ENCODE results near the gene AGO1. TPM values are rescaled to one million over a fixed set of nuclear protein-coding genes. Genes with fewer than 3 reads are reported as not detected.

The AGO1 gene
- total RNA-seq, 1 donor from 2014 or later = 31.7 TPM

GRCh38 chr1:35915693-35916092 lies 32.7 kb downstream of the AGO1 start:
- no peaks in the 10 kb centered on the region for H3K27me3 ChIP-seq
- H3K4me1 ChIP-seq = no peaks in the 10 kb centered on the region
- no peak overlapping the region for H3K4me3 ChIP-seq
- no peak for TF ChIP-seq CTCF (IDR thresholded peaks at IDR 0.05)
- TF ChIP-seq POLR2AphosphoS5 (IDR thresholded peaks at IDR 0.05; ENCODE audit: insufficient read depth in 1 of 2, low read depth in 1 of 2) = no peak
- TF ChIP-seq POLR2A (IDR thresholded peaks at IDR 0.05) = no peak
- peaks cover 0 to 76% of the 10 kb centered on the region in 2 donors for H3K36me3 ChIP-seq
- H3K27ac ChIP-seq = no peak overlapping the region
- H3K9me3 ChIP-seq = no peaks in the 10 kb centered on the region
- no peak for DNase-seq (ENCODE audit: extremely low spot score in 2 of 2)
- intact Hi-C loops (cut with DNase I) = no loop called here

- H3K9me3 ChIP-seq = no peaks in the 10 kb centered on the region
- H3K4me3 ChIP-seq = no peak overlapping the region
- TF ChIP-seq POLR2A (IDR thresholded peaks at IDR 0.05) (no peak), POLR2AphosphoS5 (IDR thresholded peaks at IDR 0.05; ENCODE audit: insufficient read depth in 1 of 2, low read depth in 1 of 2) (no peak), CTCF (IDR thresholded peaks at IDR 0.05) (no peak)
- H3K36me3 ChIP-seq = peaks cover 0 to 16% of the 10 kb centered on the region in 2 donors
- H3K4me1 ChIP-seq = no peaks in the 10 kb centered on the region
- intact Hi-C loops (cut with DNase I) = no loop called here
- no peak for DNase-seq (ENCODE audit: extremely low spot score in 2 of 2)
- no peak overlapping the region for H3K27ac ChIP-seq
- no peaks in the 10 kb centered on the region for H3K27me3 ChIP-seq
Observed at GRCh38 chr1:35923791-35924221, 40.8 kb downstream of the AGO1 start.

GRCh38 chr1:35924838-35925237 lies 41.8 kb downstream of the AGO1 start:
- no peak for DNase-seq (ENCODE audit: extremely low spot score in 2 of 2)
- Histone ChIP-seq H3K27ac (no peak overlapping the region), H3K9me3 (no peaks in the 10 kb centered on the region), H3K4me3 (no peak overlapping the region), H3K27me3 (no peaks in the 10 kb centered on the region), H3K4me1 (peaks cover 3% of the 10 kb centered on the region), H3K36me3 (peaks cover 0 to 7% of the 10 kb centered on the region in 2 donors)
- intact Hi-C loops (cut with DNase I) = loop anchor here (5.0 kb wide), 1 partner anchor 157 kb away; the partner anchor contains the start of gene TEKT2
- TF ChIP-seq POLR2A (IDR thresholded peaks at IDR 0.05) = no peak
- no peak for TF ChIP-seq POLR2AphosphoS5 (IDR thresholded peaks at IDR 0.05; ENCODE audit: insufficient read depth in 1 of 2, low read depth in 1 of 2)
- no peak for TF ChIP-seq CTCF (IDR thresholded peaks at IDR 0.05)

DNA sequence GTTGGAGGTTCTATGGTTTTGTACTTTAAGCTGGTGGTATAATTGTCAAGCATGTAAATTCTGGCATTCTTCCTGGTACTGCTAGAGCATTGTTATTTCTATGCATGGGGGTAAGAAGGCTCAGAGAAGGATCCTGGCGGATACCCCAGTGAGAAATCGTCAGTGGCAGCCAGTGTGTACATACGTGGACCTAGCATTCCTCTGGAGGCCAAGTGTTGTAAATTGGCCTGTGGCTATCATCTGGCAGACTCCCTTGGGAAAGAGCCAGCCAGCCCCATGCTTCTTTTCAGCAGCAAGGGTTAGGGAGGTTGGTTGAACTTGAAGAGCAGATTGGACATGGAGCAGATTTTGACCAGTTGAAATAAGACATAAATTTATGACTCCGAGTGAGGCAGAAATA lies 42.7 kb downstream of the AGO1 start:
- peaks cover 8% of the 10 kb centered on the region for H3K4me1 ChIP-seq
- no peak for DNase-seq (ENCODE audit: extremely low spot score in 2 of 2)
- H3K27ac ChIP-seq = no peak overlapping the region
- no peaks in the 10 kb centered on the region for H3K9me3 ChIP-seq
- H3K27me3 ChIP-seq = no peaks in the 10 kb centered on the region
- no peaks in the 10 kb centered on the region for H3K36me3 ChIP-seq
- no peak overlapping the region for H3K4me3 ChIP-seq
- intact Hi-C loops (cut with DNase I) = loop anchor here (5.0 kb wide), 1 partner anchor 157 kb away; the partner anchor contains the start of gene TEKT2
- no peak for TF ChIP-seq POLR2A (IDR thresholded peaks at IDR 0.05)
- TF ChIP-seq CTCF (IDR thresholded peaks at IDR 0.05) = no peak
- no peak for TF ChIP-seq POLR2AphosphoS5 (IDR thresholded peaks at IDR 0.05; ENCODE audit: insufficient read depth in 1 of 2, low read depth in 1 of 2)

GRCh38 chr1:35927472-35927871 lies 44.5 kb downstream of the AGO1 start:
- peaks cover 19% of the 10 kb centered on the region for H3K4me1 ChIP-seq
- H3K27me3 ChIP-seq = no peaks in the 10 kb centered on the region
- H3K4me3 ChIP-seq = no peak overlapping the region
- intact Hi-C loops (cut with DNase I) = loop anchor here (5.0 kb wide), 1 partner anchor 155 kb away; the partner anchor contains the start of gene TEKT2
- TF ChIP-seq POLR2AphosphoS5 (IDR thresholded peaks at IDR 0.05; ENCODE audit: insufficient read depth in 1 of 2, low read depth in 1 of 2) (no peak), POLR2A (IDR thresholded peaks at IDR 0.05) (no peak), CTCF (IDR thresholded peaks at IDR 0.05) (no peak)
- no peak overlapping the region for H3K27ac ChIP-seq
- no peaks in the 10 kb centered on the region for H3K9me3 ChIP-seq
- no peaks in the 10 kb centered on the region for H3K36me3 ChIP-seq
- DNase-seq (ENCODE audit: extremely low spot score in 2 of 2) = no peak

All from vagina (tissue), 2 donors.